Dermis microvascular lymphatic vessel endothelial cell (primary cell): Measurements from ENCODE around the gene TJAP1. TPM values are rescaled to one million over a fixed set of nuclear protein-coding genes. Genes with fewer than 3 reads are reported as not detected.
"Not testable (repeated sequence)": the region's sequence is repeated elsewhere in the genome, so short reads cannot be mapped to it uniquely, and the experiment has no call there.

Experiments
- DNase-seq, 2 donors: peaks; one replicate each; pipeline versions ENCODE4 v3.0.0 to v3.0.0-alpha.2; 2010; ENCODE audit warnings: low read depth in 2 of 2
- total RNA-seq: library from RNA; depleted of rRNA; stranded (reverse); fragments of >200 nt; gene quantifications from 2 replicates; pipeline ENCODE4 v1.2.1, GENCODE V29; 2014

The TJAP1 gene
- total RNA-seq, 1 donor from 2014 or later = 7.3 TPM

DNA sequence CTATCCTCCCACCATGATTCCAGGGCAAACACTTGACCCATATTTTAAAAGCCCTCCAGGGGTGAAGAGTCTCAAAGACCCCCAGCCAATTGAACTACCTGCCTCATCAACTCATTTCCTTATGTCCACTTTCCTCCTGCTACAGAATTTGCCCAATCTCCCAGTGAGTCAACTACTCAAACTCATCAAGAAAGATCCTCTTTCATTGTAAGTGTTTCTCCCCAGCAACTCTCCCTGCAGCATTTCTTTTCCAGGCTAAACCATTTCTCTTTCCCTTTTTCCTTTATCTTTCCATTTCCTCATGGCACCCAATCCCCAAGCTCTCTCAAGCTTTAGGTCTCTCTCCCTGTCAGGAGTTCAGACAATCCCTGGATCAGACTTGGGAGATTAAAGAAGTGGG, 23.5 kb upstream of the TJAP1 start:
- DNase-seq = no peak

DNA sequence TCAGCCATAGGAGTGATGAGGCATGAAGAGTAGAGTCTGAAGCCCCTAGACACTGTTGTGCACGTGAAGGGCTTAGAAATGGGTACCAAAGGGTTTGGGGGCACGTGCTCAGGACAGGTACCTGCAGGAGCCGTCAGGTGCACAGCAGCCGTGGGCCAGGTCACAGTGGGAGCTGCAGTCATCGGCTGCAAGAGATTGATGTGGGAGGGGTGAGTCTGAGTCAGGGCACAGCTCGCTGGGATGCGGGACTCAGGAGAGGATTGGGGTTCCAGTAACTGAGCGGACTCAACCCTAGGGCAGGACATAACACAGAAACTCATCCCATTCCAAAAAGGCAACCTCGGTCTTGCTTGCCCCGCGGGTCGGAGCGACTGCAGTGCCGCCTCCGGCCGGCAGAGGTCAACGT, 23.1 kb upstream of the TJAP1 start:
- no peak for DNase-seq

DNA sequence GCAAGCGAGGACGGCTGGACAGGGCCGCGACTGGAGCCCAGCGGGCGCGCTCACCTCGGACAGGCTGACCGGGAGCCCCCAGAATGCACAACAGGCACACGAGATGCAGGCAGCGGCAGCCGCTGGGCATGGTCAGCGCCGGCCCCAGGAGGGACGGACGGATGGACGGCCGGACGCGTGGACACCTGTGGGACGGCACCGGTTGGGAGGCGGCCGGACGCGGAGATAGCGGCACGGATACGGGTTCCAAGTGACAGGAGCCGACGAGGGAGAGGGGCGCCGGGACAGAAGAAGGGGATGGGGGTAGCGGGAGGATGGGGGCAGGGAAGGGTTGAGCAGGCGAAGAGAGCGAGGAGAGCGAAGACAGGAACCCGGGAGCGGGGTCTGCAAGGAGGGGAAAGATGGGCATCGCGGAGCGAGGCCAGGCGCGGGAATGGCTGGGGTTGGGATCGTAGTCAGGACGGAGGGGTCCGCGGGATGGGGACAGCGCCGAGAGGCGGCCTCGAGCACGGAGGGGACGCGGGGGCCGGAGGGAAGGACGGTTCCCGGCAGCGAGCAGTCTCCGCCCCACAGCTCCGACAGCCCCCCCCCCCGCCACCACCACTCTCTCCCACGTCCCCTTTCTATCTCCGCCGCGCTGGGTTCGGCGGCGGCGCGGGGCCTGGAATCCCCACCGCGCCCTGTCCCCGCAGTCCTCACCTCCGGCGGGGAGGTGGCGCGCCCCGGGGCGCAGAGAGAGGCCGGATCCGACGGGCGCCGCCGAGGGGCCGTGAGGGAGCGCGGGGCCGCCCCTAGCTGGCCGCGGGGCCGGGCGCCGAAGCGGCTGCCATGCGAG, 22.5 kb upstream of the TJAP1 start:
- peak; percentile 68 to 78 for DNase-seq

DNA sequence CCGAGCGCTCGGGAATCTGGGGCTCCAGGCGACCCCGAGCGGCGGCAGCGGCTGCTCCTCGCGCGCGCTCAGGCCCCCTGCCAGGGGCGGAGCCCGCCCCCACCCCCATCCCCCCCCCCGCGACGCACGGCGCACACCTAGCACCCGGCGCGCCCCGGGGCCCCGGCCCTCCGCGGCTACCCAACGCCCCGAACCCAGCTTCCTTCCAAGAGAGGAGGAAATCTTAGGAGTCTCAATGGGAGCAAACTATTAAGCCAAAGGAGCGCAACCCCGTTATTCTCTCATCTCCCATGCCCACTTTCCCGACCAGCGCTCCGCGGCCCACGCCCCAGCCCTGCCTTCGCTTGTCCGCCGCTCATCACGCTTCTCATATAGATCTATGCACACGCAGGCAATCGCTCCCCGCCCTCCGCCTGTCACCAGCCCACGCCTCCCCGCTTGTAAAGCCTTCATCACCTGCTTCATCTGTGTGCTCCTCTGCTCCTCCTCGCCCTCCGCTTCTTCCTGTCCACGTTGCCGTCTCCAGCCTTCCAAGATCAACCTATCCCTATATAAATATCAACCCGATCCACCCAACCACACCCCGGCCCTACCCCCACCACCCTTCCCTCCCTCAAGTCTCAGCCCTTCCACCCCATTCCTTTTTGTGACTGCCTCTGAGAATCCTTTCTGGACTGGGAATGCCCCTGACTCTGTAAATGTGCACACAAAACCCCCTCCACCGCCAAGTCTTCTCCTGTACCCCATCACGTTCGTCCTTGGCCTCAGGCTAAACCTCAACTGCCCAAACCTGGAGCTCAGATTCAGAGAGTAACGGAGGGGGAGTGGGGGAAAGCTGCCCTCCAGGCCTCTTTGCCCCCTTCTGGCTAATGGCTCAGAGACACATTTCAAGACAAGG, 21.6 kb upstream of the TJAP1 start, which contains the start of gene DLK2:
TSS of gene DLK2 (minus strand) at position 18 of the 898 bp plus-strand sequence. CDS start 723 bp downstream, outside the sequence.
- peak in 1 of 2 donors; percentile 12 for DNase-seq

DNA sequence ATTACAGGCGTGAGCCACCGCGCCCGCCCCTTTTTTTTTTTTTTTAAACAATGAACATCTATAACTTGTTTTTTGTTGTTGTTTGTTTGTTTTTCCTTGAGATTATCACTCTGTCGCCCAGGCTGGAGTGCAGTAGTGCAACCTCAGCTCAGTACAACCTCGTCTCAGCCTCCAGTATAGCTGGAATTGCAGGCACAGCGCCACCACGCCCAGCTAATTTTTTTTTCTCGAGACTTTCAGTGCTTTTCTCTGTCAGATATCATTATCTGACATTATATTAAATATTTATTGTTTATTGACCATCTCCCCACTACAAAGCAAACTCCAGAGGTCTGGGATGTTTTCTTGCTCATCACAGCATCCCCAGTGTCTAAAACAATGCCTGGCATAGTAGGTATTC, 19.7 kb upstream of the TJAP1 start:
- no peak for DNase-seq

DNA sequence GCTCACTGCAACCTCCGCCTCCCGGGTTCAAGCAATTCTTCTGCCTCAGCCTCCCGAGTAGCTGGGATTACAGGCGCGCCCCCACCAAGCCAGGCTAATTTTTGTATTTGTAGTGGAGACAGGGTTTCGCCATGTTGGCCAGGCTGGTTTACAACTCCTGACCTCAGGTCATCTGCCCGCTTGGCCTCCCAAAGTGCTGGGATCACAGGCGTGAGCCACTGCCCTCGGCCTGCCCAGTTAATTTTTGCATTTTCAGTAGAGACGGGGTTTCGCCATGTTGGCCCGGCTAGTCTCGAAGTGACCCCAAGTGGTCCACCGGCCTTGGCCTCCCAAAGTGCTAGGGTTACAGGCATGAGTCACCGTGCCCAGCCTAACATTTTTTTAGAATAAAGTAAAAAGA, 19.2 kb upstream of the TJAP1 start:
- DNase-seq = not testable (repeated sequence)

DNA sequence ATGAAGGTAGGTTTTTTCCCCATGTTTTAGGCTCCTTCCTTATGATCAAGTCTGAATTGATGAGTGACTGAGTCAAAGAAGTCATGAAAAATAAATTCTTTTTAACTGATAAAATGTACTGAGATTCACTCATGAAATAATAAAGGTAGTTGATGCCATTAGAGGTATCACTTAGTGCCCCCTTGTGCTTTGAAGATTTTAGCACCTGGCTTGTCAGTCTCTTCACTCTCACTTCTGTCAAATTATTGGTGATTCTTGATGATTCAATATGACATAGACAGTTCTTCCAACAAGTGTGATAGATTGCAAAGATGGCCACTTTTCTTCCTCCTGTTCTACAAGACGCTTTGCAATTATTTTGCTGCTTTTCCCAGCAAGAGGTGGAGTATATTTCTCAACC, 17.8 kb upstream of the TJAP1 start:
- no peak for DNase-seq

DNA sequence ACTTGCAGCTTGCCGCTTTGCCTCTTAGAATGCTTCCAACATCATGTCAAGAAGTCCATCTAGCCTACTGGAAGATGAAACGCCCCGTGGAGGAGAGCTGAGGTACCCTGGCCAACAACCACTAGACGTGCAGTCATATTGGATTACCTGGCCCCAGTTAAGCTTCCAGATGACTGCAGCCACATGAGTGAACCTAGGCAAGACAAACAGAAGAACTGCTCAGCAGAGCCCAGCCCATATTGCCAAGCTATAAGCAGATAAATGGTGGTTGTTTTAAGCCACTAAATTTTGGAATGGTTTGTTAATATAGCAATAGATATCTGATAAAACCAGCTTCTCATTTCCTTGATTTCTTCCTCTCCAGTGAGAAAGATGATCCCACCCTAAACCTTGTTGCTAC, 17.3 kb upstream of the TJAP1 start:
- DNase-seq = no peak

DNA sequence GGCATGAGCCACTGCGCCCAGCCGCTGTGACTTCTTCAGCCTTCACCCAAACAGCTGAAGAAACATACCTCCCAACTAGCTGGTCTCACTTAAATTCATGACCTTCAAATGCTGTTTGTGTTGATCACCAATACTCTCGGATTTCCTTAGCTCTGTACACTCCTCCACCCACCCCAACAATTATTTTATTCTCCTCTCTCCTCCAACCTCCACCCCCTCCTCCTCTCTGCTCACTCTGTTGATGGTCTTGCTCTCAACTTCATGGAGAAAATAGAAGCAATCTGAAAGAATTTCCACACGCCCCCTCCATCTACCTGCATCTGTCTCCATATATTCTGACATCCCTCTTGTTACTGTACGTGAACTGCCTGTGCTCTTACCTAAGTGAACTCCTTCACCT, 15.4 kb upstream of the TJAP1 start:
- no peak for DNase-seq

DNA sequence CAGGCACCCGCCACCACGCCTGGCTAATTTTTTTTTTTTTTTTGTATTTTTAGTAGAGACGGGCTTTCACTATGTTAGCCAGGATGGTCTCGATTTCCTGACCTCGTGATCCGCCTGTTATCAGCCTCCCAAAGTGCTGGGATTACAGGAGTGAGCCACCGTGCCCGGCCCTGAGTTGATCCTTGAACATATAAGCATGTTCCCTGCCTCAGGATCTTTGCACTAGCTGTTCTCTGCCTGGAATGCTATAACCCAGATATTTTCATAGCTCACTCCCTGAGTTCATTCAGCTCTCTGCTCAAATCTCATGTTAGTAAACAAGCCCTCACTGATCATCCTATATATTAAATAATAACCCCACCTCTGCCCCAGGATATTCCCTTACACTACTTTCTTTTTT, 13.0 kb upstream of the TJAP1 start:
- DNase-seq = no peak

DNA sequence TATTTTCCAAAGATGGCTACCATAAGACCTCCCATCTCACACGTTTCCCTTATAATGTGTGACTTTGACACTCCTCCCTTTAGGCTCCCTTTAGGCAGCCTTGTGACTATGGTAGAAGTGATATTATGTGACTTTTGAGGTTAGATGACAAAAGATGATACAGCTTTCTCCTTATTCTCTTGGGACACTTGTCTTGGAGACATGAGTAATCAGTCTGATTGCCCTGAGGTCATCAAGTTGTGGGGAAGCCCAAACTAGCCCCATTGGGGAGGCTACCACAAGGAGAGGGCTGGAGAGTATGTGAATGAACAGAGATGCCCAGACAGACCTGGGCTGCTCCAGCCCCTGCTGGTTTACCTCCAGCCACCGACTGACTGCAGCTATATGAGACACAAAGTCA, 11.4 kb upstream of the TJAP1 start:
- no peak for DNase-seq

DNA sequence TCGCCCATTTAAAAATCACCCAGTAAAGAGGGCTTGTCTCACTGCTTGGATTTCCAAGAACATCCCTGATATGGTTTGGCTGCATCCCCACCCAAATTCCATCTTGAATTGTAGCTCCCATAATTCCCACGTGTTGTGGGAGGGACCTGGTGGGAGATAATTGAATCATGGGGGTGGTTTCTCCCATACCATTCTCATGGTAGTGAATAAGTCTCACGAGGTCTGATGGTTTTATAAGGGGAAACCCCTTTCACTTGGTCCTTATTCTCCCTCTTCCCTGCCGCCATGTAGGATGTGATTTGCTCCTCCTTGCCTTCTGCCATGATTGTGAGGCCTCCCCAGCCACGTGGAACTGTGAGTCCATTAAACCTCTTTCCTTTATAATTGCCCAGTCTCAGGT, 10.1 kb upstream of the TJAP1 start:
- DNase-seq = not testable (repeated sequence)

DNA sequence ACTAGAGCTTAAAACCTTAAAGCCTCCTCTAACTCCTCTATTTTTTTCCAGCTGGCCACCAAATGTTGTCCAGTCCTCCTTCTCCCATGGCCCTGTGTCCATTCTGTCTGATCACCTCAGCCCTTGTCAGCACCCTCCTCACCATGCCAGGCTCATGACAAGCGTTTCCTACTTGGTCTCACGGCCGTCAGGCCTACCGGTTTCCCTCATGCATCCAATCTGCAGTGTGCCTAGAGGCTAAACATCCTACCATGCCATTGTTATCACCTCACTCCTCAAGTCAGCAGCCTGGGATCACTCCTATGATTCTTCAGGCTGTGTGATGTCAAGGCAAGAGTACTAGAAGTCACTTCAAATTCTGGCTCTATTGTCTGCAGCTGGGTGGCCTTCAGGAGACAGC, 9.6 kb upstream of the TJAP1 start:
- no peak for DNase-seq

DNA sequence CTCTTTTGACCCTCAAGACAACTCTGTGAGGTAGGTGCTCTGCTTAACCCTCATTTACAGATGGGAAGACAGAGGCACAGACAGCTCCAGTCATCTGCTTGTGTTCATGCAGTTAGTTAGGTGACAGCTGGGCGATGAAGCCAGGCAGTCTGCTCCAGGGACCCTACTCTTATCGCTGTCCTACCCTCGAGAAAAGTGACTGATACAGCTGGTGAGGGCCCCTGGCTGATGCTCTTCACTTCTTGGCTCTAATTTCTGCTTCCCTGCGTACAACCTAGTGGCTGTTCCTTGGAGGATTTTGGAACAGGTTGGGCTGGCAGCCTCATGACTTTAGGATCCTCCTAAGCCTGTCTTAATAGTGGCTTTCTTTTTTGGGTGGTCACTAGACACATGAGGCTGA, 9.1 kb upstream of the TJAP1 start:
- no peak for DNase-seq

DNA sequence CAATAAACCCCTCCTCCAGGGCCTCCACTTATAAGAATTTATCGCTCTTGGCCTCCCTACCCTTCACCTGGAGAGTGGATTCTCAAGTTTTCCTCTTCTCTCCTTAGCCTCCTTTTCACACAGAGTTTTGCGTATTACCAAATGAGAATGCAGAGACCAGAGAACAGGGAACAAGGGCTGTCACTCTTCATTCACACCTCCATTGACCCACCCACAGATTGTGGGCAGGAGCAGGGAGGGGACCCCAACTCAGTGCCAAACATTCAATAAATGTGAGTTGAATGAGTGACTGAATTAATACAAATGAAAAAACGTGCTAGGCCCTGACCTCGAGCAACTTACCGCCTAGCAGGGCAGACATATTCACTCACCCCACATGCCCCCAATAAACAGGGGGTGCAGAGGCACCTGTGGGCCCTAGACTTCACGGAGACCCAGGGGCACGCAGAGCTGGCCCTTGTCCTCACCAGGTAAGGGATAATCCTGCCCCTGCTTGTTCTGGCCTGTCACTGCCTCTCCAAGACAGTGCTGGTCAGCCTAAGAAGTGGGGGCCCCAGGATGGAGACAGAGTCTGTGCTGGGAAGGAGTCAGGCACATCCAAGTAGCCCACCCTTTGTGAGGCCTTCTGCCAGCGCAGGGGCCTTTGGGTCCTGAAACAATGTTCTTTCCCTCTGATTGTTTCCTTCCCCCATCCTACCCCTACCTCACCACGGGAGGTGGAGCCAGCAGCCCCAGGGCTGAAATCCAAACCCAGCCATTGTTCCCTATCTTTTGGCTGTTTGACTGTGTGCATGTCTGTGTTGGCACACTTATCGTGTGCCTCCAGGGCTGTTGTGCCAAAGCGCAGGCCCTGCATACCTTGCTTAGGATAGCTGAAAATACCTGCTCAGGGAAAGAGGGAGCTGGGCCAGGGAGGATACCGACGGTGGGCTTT, 8.4 kb upstream of the TJAP1 start:
- DNase-seq = no peak

DNA sequence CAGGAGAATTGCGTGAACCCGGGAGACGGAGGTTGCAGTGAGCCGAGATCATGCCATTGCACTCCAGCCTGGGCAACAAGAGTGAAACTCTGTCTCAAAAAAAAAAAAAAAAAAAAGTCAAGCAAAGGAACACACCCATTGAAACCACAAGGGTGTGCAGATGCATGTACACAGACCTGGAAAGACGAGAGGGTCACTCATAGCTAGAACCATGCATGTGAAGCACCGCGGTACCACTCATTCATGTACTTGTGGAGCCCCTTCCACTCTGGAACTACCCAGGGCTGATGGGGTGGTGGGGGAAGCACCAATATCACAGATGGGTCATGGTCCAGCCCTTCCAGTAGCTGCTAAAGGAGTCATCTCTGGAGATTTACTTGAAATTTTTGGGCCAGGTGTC, 7.4 kb upstream of the TJAP1 start:
- no peak for DNase-seq

DNA sequence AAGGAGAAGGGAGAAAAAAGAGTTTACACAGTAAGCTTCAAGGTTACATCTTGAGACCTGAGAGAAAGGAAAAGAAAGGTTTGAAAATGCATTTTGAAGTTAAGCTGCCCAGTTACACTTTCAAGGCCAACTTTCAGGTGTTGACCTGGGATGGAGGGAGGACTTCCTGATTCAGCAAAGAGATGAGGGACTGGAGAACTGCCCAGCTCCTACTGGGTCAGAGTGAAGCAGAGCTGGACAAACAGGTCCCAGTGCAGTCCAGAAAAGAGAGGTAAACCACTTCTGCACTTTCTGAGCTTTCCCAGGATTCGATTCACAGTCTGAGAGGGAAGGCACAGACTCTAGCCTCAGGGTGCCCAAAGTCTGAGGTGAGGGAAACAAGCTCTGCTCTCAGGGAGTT, 6.0 kb upstream of the TJAP1 start:
- no peak for DNase-seq

DNA sequence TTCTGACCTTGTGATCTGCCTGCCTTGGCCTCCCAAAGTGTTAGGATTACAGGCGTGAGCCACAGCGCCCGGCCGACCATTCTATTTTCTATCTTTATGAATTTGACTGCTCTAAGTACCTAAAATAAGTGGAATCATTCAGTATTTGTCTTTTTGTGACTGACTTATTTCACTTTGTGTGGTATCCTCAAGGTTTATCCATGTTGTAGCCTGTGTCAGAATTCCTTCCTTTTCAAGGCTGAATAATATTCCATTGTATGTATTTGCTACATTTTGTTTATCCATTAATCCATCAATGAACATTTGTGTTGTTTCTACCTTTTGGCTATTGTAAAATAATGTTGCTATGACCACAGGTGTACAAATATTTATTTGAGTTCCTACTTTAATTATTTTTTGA, 4.9 kb upstream of the TJAP1 start:
- DNase-seq = no peak

DNA sequence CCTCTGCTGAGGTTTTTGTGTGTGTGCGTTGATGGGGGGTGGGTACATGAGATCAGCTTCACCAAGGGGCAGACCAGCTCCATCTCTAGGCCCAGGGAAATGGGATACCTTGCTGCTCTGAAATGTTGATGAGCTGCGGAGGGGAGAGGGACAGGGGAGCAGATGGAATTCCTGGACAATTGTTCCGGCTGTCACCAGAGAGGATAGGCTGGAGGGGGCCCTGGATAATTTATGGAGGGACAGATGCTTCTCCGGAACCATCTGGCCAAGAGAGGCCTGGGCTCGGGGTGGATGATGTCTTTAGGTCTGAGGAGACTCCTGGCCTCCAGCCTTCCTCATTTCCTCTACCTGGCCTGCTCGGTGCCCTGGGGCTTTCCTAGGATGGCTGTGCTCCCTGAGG, 1.9 kb upstream of the TJAP1 start:
- DNase-seq = no peak

DNA sequence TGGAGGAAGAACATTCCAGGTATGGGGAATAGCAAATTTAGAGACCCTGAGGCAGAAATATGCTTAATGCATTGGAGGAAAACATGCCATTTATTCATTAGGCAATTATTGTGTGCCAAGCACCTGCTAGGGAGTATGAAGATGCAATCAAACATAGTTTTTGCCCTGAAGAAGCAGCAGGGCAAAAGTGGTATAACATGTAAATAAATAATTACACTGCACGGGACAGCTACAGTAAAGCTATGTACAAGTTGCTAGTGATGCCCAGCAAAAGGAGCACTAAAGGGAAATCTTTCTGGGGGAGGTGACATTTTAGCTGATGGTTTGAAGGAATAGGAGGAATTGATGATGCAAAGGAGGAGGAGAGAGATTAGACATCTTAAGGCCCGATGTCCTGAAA, 624 bp upstream of the TJAP1 start:
- DNase-seq = no peak

DNA sequence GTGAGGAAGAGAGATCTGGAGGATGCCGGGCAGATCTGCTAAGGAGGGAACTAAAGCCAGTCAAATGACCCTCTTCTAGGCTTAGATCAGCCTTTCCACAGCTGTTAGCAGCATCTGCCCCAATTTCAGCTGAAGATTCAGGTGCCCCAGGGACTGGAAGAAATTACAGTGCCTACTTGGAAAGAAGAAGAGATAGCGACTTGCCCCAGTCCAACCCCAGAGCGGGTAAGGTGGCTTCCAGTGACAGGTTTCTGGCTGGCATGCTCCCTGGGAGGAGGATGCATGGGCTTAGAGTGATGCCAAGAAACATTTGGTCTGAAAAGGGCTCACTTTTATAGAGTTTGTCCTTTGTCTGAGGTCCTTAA, 620 bp downstream of the TJAP1 start:
- DNase-seq = no peak

DNA sequence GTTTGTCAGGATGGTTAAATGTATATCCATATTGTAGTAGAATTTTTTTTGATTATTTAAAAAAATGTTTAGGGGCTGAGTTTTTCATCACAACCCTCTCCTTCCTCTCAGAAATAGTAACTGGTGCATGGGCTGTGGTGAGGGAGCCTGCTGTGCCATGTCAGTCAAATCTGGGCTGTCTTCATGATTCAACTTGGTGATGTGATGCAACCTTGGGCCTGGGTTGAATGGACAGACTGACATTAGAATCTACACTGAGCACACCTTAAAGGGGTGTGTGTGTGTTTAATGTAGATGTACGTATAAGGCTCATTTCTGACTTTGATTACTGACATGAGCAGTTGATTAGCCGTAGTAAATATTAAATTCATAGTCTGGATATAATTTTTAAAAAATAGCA, 3.7 kb downstream of the TJAP1 start:
- DNase-seq = no peak
